ENCODE data around the gene RBL1. TPM values are rescaled to one million over a fixed set of nuclear protein-coding genes. Genes with fewer than 3 reads are reported as not detected.

The RBL1 gene
- total RNA-seq, 3 donors from 2014 or later (not counting 1 experiment from before 2014, with no cell fraction given), result 21.0 to 28.4 (median 22.2) TPM

GRCh38 chr20:37096415-37097041 lies 731 bp upstream of the RBL1 start:
- no peaks in the 10 kb centered on the region for H3K36me3 Mint-ChIP-seq
- no peak for ATAC-seq
- Histone ChIP-seq H3K4me1 (ENCODE audit: control insufficient read depth, insufficient read depth, low read length) (peaks cover 21% of the 10 kb centered on the region), H3K27ac (ENCODE audit: low read length) (peak overlapping the region; percentile 80), H3K4me3 (ENCODE audit: low read length) (peak overlapping the region; percentile 74), H3K27me3 (ENCODE audit: control insufficient read depth, insufficient read depth, low read length) (no peaks in the 10 kb centered on the region), H3K9me3 (ENCODE audit: control insufficient read depth, insufficient read depth, low read length) (no peaks in the 10 kb centered on the region), H3K36me3 (ENCODE audit: control insufficient read depth, insufficient read depth, low read length) (no peaks in the 10 kb centered on the region)
- no peak for TF ChIP-seq CTCF (IDR thresholded peaks at IDR 0.05)
- DNase-seq, result no peak
- H3K4me1 Mint-ChIP-seq, result peaks cover 15 to 22% of the 10 kb centered on the region in 2 donors
- no peaks in the 10 kb centered on the region for H3K27me3 Mint-ChIP-seq (ENCODE audit: low read depth in 2 of 2)
- 74% methylated on average over 11 of the region's 11 CpGs for WGBS (ENCODE audit: insufficient coverage)
- H3K4me3 Mint-ChIP-seq, result peak overlapping the region; percentile 99
- intact Hi-C loops (cut with micrococcal nuclease), result loop anchor here (5.0 kb wide), 1 partner anchor 89 kb away; no protein-coding TSS in a partner anchor
- H3K9me3 Mint-ChIP-seq, result no peaks in the 10 kb centered on the region
- peak overlapping the region; percentile 96 to 98 for H3K27ac Mint-ChIP-seq

GRCh38 chr20:37095108-37095598 lies 644 bp downstream of the RBL1 start:
- Histone ChIP-seq H3K4me3 (ENCODE audit: low read length) (peak overlapping the region; percentile 74), H3K27me3 (ENCODE audit: control insufficient read depth, insufficient read depth, low read length) (no peaks in the 10 kb centered on the region), H3K36me3 (ENCODE audit: control insufficient read depth, insufficient read depth, low read length) (peaks cover 3% of the 10 kb centered on the region), H3K27ac (ENCODE audit: low read length) (peak overlapping the region; percentile 80), H3K9me3 (ENCODE audit: control insufficient read depth, insufficient read depth, low read length) (no peaks in the 10 kb centered on the region), H3K4me1 (ENCODE audit: control insufficient read depth, insufficient read depth, low read length) (peaks cover 21% of the 10 kb centered on the region)
- intact Hi-C loops (cut with micrococcal nuclease), result loop anchor here (5.0 kb wide), 1 partner anchor 88 kb away; no protein-coding TSS in a partner anchor
- H3K4me1 Mint-ChIP-seq, result peaks cover 15 to 23% of the 10 kb centered on the region in 2 donors
- peak in 1 of 2 donors; percentile 81 for DNase-seq
- peak overlapping the region; percentile 96 to 98 for H3K27ac Mint-ChIP-seq
- 2% methylated on average over 18 of the region's 19 CpGs for WGBS (ENCODE audit: insufficient coverage)
- H3K36me3 Mint-ChIP-seq, result no peaks in the 10 kb centered on the region
- H3K4me3 Mint-ChIP-seq, result peak overlapping the region; percentile 99
- H3K9me3 Mint-ChIP-seq, result no peaks in the 10 kb centered on the region
- ATAC-seq, result peak; percentile 17 to 33 (median 17)
- H3K27me3 Mint-ChIP-seq (ENCODE audit: low read depth in 2 of 2), result no peaks in the 10 kb centered on the region
- no peak for TF ChIP-seq CTCF (IDR thresholded peaks at IDR 0.05)

GRCh38 chr20:37090407-37090806 lies 5.4 kb downstream of the RBL1 start:
- H3K4me1 ChIP-seq (ENCODE audit: control insufficient read depth, insufficient read depth, low read length), result peaks cover 13% of the 10 kb centered on the region
- no peak overlapping the region for H3K4me3 Mint-ChIP-seq
- no peaks in the 10 kb centered on the region for H3K9me3 Mint-ChIP-seq
- H3K4me1 Mint-ChIP-seq, result peaks cover 8 to 18% of the 10 kb centered on the region in 2 donors
- H3K4me3 ChIP-seq (ENCODE audit: low read length), result no peak overlapping the region
- WGBS (ENCODE audit: insufficient coverage), result 100% methylated on average over 1 of the region's 2 CpGs
- H3K36me3 Mint-ChIP-seq, result no peaks in the 10 kb centered on the region
- no peaks in the 10 kb centered on the region for H3K27me3 Mint-ChIP-seq (ENCODE audit: low read depth in 2 of 2)
- ATAC-seq, result no peak
- no peaks in the 10 kb centered on the region for H3K9me3 ChIP-seq (ENCODE audit: control insufficient read depth, insufficient read depth, low read length)
- no peak overlapping the region for H3K27ac Mint-ChIP-seq
- intact Hi-C loops (cut with micrococcal nuclease), result no loop called here
- TF ChIP-seq CTCF (IDR thresholded peaks at IDR 0.05), result no peak
- peaks cover 10% of the 10 kb centered on the region for H3K36me3 ChIP-seq (ENCODE audit: control insufficient read depth, insufficient read depth, low read length)
- H3K27me3 ChIP-seq (ENCODE audit: control insufficient read depth, insufficient read depth, low read length), result no peaks in the 10 kb centered on the region
- H3K27ac ChIP-seq (ENCODE audit: low read length), result no peak overlapping the region
- DNase-seq, result no peak
